Stimulated activated naive CD8-positive, alpha-beta T cell treated with anti-CD3 and anti-CD28 coated beads, Interleukin-15, Interleukin-2, amounts not matched to agents 100 U/mL and 50 U/mL, for 24 hours (primary cell): Measurements from ENCODE around the gene LRRC63.
A peak's percentile ranks its signal among the peaks of the same experiment; 100 is the strongest.

Experiments used
- ATAC-seq: fragments of 150-1000 bp; cut with Tn5 transposase; one replicate; pipeline ENCODE4 v1.10.0; 2021
- DNase-seq: peaks from one replicate; pipeline ENCODE4 v3.0.0; 2021

Gene LRRC63

GRCh38 chr13:46313024-46313423 lies 101.3 kb downstream of the LRRC63 start:
- ATAC-seq: no peak
- no peak for DNase-seq

GRCh38 chr13:46313432-46314257 lies 101.9 kb downstream of the LRRC63 start:
- ATAC-seq: no peak

GRCh38 chr13:46314587-46314986 lies 102.9 kb downstream of the LRRC63 start:
- no peak for DNase-seq
- ATAC-seq: no peak

More at GRCh38 chr13:46313432-46314257, 101.9 kb downstream of the LRRC63 start:
- DNase-seq: no peak

GRCh38 chr13:46315036-46315435 lies 103.3 kb downstream of the LRRC63 start:
- ATAC-seq (no peak), DNase-seq (no peak)

GRCh38 chr13:46315491-46316075 lies 103.9 kb downstream of the LRRC63 start:
- ATAC-seq (peak; percentile 61), DNase-seq (no peak)

GRCh38 chr13:46317120-46317519 lies 105.4 kb downstream of the LRRC63 start:
- ATAC-seq: no peak
- DNase-seq: no peak

GRCh38 chr13:46318986-46319385 lies 107.3 kb downstream of the LRRC63 start:
- no peak for DNase-seq

GRCh38 chr13:46320406-46320805 lies 108.7 kb downstream of the LRRC63 start:
- DNase-seq: no peak
- ATAC-seq: no peak

More at GRCh38 chr13:46318986-46319385, 107.3 kb downstream of the LRRC63 start:
- ATAC-seq: no peak

GRCh38 chr13:46320821-46321220 lies 109.1 kb downstream of the LRRC63 start:
- ATAC-seq (peak; percentile 16), DNase-seq (no peak)

GRCh38 chr13:46321494-46322225 lies 109.9 kb downstream of the LRRC63 start:
- DNase-seq: peak; percentile 76

GRCh38 chr13:46324976-46325375 lies 113.2 kb downstream of the LRRC63 start:
- no peak for ATAC-seq

More at GRCh38 chr13:46321494-46322225, 109.9 kb downstream of the LRRC63 start:
- ATAC-seq: peak; percentile 87

More at GRCh38 chr13:46324976-46325375, 113.2 kb downstream of the LRRC63 start:
- no peak for DNase-seq
